HS-27A (cell line): ENCODE measurements around the gene CCL17.
"Not testable (repeated sequence)": the region's sequence is repeated elsewhere in the genome, so short reads cannot be mapped to it uniquely, and the experiment has no call there.

Experiments
- DNase-seq: peaks from one replicate; pipeline ENCODE4 v3.0.0-alpha.2; 2012; ENCODE audit warnings: low read depth, missing footprints

The CCL17 gene

DNA sequence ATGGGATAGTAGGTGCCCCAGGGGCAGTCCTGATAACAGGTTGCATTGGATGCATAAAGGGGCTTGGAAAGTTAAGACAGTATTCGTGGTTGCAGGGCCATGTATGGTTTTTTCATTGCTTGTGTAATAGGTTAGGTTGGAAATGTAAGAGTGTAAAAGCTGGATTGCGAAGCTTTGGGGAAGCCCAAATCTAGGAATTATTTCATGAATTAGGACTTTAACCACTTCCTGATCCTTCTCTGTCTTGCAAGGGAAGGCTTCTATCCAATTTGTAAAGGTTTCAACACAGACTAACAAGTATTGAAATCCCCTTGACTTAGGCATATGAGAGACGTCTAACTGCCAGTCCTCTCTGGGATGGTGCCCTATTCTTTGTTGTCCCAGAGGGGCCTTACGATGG lies 7.8 kb upstream of the CCL17 start:
- DNase-seq, result no peak

GRCh38 chr16:57397493-57397892 lies 7.1 kb upstream of the CCL17 start:
- DNase-seq, result not testable (repeated sequence)

DNA sequence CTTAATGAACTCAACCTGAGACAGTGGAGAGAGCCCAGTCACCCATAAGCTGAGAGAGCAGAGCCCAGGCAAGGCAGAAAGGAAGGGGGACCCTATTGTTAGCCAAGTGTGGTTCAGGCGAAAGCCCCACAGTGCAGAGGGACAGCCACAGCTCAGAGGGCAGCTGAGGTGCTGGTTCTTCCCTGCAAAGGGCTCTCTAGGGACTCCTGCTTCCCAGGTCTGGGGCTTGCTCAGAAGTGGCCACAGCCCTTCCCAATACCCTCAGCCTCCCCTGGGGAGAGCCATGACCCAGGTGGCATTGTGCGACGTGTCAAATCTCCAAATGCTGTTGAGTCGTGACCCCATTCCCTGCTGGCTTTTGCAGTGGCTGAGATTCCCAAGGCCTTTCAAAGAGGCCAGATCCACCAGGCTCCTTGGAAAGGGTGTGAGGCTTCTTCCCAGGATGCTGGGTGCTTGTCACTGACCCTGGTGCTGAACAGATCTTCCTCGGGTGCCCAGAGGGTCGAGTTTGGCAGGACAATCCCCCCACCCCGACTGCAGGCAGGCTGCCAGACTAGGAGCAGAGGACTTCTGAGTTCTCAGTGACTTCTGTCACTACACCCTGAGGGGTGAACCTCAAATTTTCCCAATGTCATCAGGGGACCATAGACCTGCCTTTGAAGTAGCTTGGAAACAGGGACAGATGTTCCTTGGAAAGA lies 2.5 kb upstream of the CCL17 start:
- no peak for DNase-seq

GRCh38 chr16:57405097-57405496 lies 530 bp downstream of the CCL17 start:
- DNase-seq, result no peak

DNA sequence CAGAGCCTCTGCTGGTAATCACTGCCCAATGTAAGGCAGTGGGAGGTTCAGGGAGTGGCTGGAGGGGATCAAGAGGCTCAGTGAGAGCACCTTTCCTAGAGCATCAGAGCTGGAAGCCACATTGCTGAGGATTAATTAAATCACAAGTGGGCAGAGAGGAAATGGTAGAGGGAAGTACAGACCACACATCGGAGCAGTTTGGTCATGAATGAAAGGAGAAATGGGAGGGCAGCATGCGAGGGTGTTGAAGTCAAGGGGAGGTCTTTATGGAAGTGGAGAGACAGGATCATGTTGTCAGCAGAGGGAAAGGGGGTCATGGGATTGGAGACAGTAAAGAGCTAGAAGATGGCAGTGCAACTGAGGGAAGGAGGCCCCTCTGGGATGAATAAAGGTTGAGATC lies 2.3 kb downstream of the CCL17 start:
- DNase-seq, result no peak

DNA sequence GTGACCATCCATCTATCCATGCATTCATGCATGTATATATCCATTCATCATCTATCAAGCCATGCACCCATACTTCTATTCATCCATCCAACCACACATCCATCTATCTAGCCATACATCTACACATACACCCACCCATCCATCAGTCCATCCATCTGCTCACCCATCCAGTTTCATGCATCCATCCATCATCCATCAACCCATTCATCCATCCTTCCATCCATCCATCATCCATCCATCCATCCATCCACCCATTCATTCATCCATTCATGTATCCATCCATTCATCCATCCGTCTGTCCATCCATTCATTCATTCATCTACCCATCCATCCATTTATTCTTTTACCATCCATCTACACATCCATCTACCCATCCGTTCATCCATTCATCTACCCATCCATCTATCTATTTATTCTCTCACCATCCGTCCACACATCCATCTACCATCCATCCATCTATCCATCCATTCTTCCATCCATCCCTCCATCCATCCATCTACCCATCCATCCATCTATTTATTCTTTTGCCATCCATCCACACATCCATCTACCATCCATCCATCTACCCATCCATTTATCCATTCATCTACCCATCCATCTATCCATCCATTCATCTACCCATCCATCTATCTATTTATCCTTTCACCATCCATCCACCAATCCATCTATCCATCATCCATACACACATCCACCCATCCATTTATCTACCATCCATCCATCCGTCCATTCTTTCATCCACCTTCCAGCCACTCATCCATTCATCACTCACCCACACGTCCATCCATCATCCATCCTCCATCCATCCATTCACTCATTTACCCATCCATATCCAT lies 3.2 kb downstream of the CCL17 start:
- DNase-seq, result no peak

GRCh38 chr16:57409065-57409464 lies 4.5 kb downstream of the CCL17 start:
- DNase-seq, result no peak

- DNase-seq, result no peak
These were observed 5.5 kb downstream of the CCL17 start for GRCh38 chr16:57409870-57410587.

DNA sequence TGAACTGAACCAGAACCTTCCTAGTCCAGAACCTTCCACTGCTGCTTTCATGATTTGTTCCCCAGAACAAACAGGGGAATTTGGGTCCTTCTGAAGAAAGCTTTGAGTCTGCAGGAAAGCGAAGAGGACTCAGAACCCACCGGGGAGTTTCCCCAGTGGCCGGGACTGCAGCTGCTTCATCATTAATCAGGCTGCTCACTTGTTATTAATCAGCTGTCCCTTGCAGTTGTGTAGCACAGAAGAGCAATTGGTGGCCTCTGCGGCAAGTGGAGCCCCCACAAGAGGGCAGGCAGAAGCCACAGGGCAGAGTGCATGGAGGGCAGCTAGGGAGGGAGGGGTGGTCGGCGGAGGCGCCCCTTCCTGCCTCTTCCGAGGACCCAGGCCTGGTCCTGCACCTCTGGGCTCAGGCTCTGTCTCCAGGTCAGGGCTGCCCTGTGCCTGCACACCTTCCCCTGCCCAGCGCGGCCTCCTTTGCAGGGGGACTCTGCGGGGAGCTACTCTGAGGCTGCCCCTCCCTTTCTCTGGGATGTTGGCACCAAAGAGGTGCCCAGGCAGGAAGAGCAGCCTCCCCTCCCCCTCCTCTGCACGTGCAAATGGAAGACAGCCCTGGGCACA lies 6.9 kb downstream of the CCL17 start:
- DNase-seq, result no peak

- DNase-seq, result no peak
These were observed 8.0 kb downstream of the CCL17 start for GRCh38 chr16:57412584-57412983.

- DNase-seq, result no peak
These were observed 8.7 kb downstream of the CCL17 start for GRCh38 chr16:57413301-57413730.

DNA sequence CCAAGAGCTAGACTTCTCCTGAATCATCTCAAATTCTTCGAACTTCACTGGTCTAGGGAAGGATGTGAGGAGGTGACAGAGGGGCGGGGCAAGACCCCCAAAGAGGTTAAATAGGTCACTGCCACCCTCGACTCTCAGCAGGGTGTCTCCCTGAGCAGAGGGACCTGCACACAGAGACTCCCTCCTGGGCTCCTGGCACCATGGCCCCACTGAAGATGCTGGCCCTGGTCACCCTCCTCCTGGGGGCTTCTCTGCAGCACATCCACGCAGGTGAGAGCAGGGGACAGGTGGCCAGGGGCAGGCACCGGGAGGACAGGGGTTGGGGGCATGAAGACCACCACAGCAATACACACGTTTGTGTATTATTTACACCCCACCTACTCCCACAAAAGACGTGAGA lies 9.2 kb downstream of the CCL17 start:
- no peak for DNase-seq

DNA sequence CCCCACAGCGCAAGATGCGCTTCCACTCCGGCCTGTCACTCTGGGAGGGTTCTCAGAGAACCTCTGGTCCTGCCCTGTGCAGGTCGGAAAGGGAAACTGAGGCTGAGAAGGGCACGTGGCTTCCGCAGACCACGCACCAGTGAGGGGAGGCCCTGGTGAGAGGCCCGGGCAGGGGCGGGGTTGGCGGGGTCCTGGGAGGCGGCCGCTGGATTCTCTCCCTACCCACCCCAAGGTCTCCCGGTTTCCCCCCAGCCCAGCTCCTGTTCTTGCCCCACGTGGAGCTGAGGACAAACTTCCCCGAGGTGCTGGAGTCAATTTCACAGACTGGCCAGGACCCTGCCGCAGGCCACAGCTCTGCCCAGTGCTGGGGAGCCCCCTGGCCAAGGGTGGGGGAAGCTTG lies 11.5 kb downstream of the CCL17 start:
- no peak for DNase-seq

GRCh38 chr16:57419506-57419905 lies 14.9 kb downstream of the CCL17 start:
- DNase-seq, result no peak

DNA sequence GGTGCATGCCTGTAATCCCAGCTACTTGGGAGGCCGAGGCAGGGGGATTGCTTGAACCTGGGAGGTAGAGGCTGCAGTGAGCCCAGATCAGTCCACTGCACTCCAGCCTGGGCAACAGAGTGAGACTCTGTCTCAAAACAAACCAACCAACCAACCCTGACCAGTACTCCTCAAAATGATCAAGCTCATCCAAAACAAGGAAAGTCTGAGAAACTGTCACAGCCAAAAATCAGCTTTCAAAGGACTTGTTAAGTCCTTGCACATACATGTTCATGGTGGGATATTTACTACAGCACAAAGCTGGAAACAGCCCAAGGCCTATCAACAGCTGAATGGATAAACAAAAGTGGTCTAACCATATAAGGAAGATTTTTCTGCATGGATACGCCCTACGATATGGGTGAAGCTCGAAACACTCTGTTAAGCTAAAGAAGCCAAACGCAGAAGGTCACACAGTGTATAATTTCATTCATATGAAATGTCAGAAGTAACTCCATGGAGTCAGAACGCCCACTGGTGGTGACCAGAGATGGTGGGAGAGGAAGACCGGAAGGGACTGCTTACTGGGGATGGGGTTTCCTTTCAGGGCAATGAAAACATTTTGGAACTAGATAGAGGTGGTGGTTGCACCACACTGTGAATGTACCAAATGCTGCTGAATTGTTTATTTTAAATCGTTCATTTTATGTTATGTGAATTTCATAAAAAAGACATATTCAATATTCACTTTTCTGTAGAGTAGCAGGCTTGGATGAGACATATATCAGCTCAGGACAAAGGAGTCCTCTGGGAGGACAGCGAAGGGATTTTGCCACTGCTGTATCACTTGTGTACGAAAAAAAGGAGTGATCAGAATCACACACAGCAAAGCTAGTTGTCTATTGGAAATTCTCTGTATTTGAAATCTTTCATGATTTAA lies 17.7 kb downstream of the CCL17 start:
- peak; percentile 24 for DNase-seq

DNA sequence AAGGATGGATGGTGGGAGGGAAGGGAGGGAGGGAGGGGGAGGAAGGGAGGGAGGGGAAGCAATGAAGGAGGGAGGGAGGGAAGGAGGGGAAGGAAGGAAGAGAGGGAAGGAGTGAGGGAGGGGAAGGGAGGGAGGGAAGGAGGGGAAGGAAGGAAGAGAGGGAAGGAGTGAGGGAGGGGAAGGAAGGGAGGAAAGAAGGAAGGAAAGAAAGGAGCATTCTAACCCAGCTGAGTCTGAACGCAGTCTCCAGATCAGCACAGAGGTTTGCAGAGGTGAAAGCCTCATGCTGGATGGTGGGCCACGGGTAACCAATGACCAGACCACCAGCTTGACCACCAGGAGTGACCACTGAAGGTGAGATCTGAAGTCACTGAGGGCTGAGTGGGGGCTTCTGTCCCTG lies 18.6 kb downstream of the CCL17 start:
- no peak for DNase-seq

- no peak for DNase-seq
These were observed 20.0 kb downstream of the CCL17 start for GRCh38 chr16:57424583-57424982.

GRCh38 chr16:57426356-57426755 lies 21.8 kb downstream of the CCL17 start:
- no peak for DNase-seq

DNA sequence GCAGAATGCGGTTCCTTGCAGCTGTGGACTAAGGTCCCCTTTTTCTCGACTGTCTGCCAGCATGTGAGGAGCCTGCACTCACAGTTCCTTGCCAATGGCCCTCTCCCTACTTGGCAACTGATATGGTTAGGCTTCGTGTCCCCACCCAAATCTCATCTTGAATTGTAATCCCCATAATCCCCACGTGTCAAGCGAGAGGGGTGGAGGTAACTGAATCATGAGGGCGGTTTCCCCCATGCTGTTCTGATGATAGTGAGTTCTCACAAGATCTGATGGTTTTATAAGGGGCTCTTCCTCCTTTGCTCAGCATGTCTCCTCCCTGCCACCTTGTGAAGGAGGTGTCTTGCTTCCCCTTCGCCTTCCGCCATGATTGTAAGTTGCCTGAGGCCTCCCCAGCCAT lies 22.7 kb downstream of the CCL17 start:
- DNase-seq, result no peak

DNA sequence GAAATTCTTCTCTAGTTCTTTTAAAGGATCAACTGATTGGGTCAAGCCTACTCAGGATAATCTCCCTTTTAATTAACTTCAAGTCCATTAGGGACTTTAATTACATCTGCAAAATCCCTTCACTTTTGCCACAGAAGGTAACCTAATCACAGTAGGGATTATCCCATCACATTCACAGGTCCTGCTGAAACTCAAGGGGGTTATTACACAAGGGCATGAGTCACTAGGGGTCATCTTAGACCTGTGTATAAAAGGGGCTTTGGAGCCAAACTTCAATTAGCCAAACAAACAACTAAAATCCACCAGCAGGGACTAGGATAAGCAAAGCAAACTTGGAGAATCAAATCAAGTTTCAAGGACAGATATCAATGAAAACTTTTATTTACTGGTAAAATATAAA lies 23.3 kb downstream of the CCL17 start:
- DNase-seq, result no peak

DNA sequence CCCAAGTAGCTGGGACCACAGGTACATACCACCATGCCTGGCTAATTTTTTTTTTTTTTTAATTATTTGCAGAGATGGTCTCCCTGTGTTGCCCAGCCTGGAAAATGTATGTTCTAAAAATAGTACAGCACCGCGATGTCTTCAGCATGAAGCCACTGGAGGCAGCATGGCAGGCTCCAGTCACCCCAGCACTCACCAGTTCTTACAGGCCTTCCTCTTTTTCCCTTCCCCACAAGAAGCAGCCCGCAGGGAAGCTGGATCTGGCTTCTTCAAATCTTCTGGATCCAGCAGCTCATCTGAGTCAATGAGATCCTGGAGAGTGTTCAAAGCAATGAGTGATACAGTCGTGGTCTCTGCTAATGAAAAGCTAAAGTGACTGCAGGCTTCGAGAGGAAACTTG lies 26.4 kb downstream of the CCL17 start:
- no peak for DNase-seq
